Epithelial cell of esophagus (primary cell): ENCODE results near the gene TAX1BP1.

Experiments used
- DNase-seq: peaks from one replicate; pipeline ENCODE4 v3.0.0; 2010; ENCODE audit warnings: low read depth
- H3K4me3 ChIP-seq: 2 replicates; pipeline ENCODE4 v1.5.1; 2011; ENCODE audit warnings: mild to moderate bottlenecking, low read length, control low read depth
- TF ChIP-seq, protein P1 (sequence below): IDR thresholded peaks from 2 replicates; pipeline ENCODE4 v1.5.1; 2011; ENCODE audit warnings: low read depth, mild to moderate bottlenecking, low read length, control low read depth, inconsistent platforms; ENCODE audit not compliant: insufficient read depth; ENCODE audit errors: missing control alignments

TAX1BP1 gene

DNA sequence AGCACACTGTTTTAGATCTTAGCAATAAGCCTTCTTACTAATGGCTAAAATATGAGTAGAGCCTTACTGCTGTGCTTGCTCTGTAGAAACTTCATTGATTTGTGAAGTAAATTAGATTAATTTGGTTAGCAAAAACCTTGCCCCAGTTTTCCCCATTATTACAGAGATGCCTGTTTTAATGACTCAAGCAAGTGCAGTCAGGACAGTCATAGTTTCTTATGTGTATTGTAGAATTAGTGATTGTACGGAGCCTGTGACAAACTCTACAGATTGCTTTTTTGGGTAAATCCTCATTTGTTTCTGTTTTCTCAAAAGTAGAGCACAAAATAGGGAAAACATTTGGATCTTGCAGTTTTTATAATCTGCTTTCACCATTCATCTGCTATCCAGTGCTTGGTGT is 7.0 kb downstream of the TAX1BP1 start:
- TF ChIP-seq, protein P1, sequence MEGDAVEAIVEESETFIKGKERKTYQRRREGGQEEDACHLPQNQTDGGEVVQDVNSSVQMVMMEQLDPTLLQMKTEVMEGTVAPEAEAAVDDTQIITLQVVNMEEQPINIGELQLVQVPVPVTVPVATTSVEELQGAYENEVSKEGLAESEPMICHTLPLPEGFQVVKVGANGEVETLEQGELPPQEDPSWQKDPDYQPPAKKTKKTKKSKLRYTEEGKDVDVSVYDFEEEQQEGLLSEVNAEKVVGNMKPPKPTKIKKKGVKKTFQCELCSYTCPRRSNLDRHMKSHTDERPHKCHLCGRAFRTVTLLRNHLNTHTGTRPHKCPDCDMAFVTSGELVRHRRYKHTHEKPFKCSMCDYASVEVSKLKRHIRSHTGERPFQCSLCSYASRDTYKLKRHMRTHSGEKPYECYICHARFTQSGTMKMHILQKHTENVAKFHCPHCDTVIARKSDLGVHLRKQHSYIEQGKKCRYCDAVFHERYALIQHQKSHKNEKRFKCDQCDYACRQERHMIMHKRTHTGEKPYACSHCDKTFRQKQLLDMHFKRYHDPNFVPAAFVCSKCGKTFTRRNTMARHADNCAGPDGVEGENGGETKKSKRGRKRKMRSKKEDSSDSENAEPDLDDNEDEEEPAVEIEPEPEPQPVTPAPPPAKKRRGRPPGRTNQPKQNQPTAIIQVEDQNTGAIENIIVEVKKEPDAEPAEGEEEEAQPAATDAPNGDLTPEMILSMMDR: no peak

DNA sequence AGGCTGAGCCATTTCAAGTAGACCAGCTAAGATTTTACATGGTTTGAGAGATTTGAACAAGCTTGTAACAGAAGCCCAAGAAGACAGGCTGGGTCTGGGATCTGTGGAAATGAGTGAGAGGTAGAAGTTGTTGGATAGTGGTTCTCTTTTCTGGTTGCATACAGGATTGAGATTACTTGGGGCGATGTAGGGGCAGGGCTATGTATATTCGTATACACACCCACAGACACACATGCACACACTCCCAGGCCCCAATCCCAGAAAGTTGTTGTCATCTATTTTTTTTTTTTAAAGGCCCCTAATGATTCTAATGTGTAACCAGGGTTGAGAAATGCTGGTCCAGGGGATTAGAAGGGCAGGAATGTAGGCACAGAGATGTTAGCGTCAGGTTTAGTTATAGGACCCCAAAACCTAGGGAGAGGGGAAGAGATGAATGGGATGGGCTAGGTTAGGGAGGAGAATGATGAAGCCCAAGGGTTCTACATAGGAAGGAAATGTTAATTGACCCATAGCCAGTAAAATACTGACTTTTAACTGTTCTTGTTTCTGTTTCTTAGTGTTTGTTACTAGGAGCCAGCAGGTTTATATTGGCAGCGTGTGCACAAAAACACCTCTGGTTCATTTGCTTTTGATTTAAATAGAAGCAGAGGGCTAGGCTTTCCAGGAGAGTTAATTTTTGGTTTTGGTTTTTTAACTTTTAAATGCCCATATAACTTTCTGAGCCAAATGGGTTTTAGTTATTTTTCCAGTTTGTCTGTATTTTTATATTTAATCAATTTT is 7.8 kb downstream of the TAX1BP1 start:
- H3K4me3 ChIP-seq: no peak overlapping the region
- TF ChIP-seq, protein P1: no peak
- DNase-seq: no peak

More for the DNA sequence above, 7.0 kb downstream of the TAX1BP1 start:
- H3K4me3 ChIP-seq: no peak overlapping the region
- DNase-seq: no peak

DNA sequence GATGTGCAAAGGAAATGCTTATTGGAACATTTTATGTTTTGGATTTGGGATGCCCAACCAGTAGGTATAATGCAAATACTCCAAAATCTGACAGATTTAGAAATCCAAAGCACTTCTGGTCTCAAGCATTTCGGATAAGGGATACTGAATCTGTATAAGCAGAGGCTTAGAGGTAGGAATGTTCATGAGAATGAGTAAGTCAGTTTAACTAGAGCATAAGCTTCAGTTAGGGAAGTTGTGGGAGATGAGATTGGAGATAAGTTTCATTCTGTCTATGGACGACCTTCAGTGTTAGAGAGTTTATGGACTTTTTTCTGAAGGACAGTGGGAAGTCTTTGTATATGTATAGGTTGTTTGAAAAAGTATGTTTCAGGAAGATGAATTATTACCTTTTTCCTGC is 10.4 kb downstream of the TAX1BP1 start:
- no peak overlapping the region for H3K4me3 ChIP-seq
- TF ChIP-seq, protein P1: no peak
- no peak for DNase-seq

DNA sequence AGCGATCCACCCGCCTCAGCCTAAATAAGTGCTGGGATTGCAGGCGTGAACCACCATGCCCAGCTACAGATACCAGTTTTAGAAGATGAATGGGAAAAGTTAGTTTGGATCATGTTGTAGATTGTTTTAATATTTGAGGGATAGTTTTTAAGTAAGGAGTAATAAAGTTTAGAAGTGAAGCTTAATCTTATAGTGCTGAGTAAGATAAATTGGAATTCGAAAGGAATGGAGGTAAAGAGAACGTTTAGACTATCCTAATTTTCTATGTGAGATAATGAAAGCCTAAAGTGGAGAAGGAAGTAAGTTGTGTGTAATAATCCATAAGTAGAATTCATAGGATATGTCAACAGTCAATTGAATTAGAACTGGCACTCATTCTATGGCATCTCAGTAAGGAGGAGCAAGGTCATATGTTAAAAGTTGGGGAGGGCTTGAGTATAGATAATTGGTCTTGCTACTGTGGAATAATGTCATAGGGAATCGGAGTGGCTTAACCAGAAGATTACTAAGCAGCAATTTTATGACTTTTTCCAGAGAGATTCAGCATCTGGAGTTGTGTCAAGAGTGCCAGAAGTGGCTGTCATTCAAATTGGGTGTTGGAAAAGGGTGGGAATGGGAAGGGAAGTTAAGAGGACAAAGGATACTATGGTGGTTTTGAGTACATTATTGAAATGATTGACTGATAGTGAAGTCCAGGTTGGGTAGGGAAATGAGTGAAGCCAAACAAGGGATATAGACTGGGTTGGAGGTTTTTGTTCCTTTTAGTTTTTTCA is 12.1 kb downstream of the TAX1BP1 start:
- H3K4me3 ChIP-seq: no peak overlapping the region
- no peak for DNase-seq
- TF ChIP-seq, protein P1: no peak

DNA sequence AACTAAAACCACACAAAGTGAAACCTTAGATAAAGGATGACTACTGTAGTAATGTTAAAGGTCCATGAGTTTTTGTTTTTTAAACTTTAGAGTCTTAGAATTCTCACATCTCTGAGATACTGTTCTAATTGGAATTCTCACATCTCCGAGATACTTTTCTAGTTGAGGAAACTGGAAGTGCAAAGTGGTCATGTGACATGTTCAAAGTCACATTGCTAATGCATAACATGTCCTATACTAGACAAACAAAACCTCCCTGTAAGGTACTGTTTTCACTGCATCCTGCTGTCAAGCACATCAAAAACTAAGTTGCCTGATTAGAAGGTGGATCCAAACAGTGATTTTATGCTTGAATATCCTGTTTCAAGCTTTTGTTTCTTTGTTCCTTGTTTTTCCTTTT is 13.9 kb downstream of the TAX1BP1 start:
- DNase-seq: no peak
- TF ChIP-seq, protein P1: no peak
- no peak overlapping the region for H3K4me3 ChIP-seq

DNA sequence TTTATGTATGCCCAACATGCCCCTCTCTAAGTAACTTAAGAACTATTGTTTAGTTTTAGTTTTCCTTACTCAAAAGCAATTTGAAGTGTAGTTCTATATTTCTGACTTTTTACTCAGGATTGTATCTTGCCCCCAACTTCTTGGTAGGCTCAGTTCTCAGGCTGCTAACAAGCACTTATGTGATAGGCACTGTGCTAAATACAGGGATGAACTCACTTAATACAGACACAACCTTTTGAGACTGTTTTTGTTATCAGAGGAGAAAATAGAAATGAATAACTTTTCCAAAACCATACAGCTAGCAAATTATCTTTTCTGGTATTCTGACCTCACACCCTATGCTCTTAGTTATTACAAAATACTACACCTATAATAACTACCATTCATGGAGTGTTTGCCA is 16.3 kb downstream of the TAX1BP1 start:
- no peak for DNase-seq
- H3K4me3 ChIP-seq: no peak overlapping the region
- TF ChIP-seq, protein P1: no peak
